GM12878 (cell line): ENCODE measurements around the gene IL1RL1.

Experiments used
- CHD1 ChIP-seq: IDR thresholded peaks from 2 replicates; pipeline ENCODE4 v1.6.1; 2012; ENCODE audit warnings: low read depth, low read length, improper control_type of control experiment
- CTCF ChIP-seq, 3 experiments: IDR thresholded peaks in 2 of 3; conservative IDR thresholded peaks in 1 of 3; 2 replicates each; pipeline ENCODE4 v1.5.1; 2011; ENCODE audit warnings: low read depth in 3 of 3, low read length in 3 of 3, mild to moderate bottlenecking in 3 of 3, control low read depth in 2 of 3, moderate library complexity in 2 of 3, inconsistent platforms in 1 of 3, mixed read lengths in 1 of 3; ENCODE audit not compliant: control insufficient read depth in 2 of 3, insufficient read depth in 1 of 3; ENCODE audit errors: extremely low read depth in 1 of 3
- E4F1 ChIP-seq: fragments of 450-650 bp; IDR thresholded peaks from 2 replicates; pipeline ENCODE4 v1.6.1; 2018; ENCODE audit warnings: borderline replicate concordance, mild to moderate bottlenecking; ENCODE audit not compliant: partially characterized antibody
- MAX ChIP-seq: IDR thresholded peaks from 2 replicates; pipeline ENCODE4 v1.6.1; 2012; ENCODE audit warnings: low read depth, low read length, improper control_type of control experiment
- MEF2A ChIP-seq: IDR thresholded peaks from 2 replicates; pipeline ENCODE4 v1.6.1; 2011; ENCODE audit warnings: low read depth, mild to moderate bottlenecking, low read length, moderate library complexity; ENCODE audit not compliant: insufficient read depth
- MYC ChIP-seq: IDR thresholded peaks from 2 replicates; pipeline ENCODE4 v1.6.1; 2011; ENCODE audit warnings: mild to moderate bottlenecking, low read length, moderate library complexity, inconsistent platforms; ENCODE audit not compliant: insufficient read depth, insufficient replicate concordance, insufficient read length, severe bottlenecking
- POLR2A ChIP-seq: IDR thresholded peaks from 2 replicates; pipeline ENCODE4 v1.6.1; 2011; ENCODE audit warnings: low read depth, mild to moderate bottlenecking, low read length
- POLR2AphosphoS5 ChIP-seq: IDR thresholded peaks from 2 replicates; pipeline ENCODE4 v1.6.1; 2011; ENCODE audit warnings: mild to moderate bottlenecking, low read length, inconsistent platforms
- RFX5 ChIP-seq: IDR thresholded peaks from 2 replicates; pipeline ENCODE4 v1.6.1; 2011; ENCODE audit warnings: low read depth, low read length, improper control_type of control experiment
- SIN3A ChIP-seq: IDR thresholded peaks from 2 replicates; pipeline ENCODE4 v1.6.1; 2012; ENCODE audit warnings: low read depth, low read length, improper control_type of control experiment
- SPI1 ChIP-seq: IDR thresholded peaks from 2 replicates; pipeline ENCODE4 v1.6.1; 2011; ENCODE audit warnings: low read depth, mild to moderate bottlenecking, low read length, moderate library complexity, borderline replicate concordance; ENCODE audit not compliant: insufficient read depth
- TCF12 ChIP-seq: IDR thresholded peaks from 2 replicates; pipeline ENCODE4 v1.6.1; 2011; ENCODE audit warnings: low read depth, mild to moderate bottlenecking, low read length
- USF2 ChIP-seq: IDR thresholded peaks from 2 replicates; pipeline ENCODE4 v1.6.1; 2011; ENCODE audit warnings: low read depth, low read length, improper control_type of control experiment, borderline replicate concordance

- TF ChIP-seq CHD1: no peak
- TF ChIP-seq MYC: no peak
- no peak for TF ChIP-seq CTCF (IDR thresholded peaks at IDR 0.05 in 2 of 3, conservative IDR thresholded peaks at IDR 0.05 in 1 of 3; ENCODE audit: control insufficient read depth in 2 of 3, extremely low read depth in 1 of 3, insufficient read depth in 1 of 3, low read depth in 3 of 3, low read length in 3 of 3)
- no peak for TF ChIP-seq USF2
- no peak for TF ChIP-seq MEF2A
- no peak for TF ChIP-seq MAX
- TF ChIP-seq E4F1: no peak
- no peak for TF ChIP-seq TCF12
- no peak for TF ChIP-seq POLR2AphosphoS5
- no peak for TF ChIP-seq POLR2A
- no peak for TF ChIP-seq SPI1
- no peak for TF ChIP-seq SIN3A
- no peak for TF ChIP-seq RFX5
These were observed 74.2 kb downstream of the IL1RL1 start for GRCh38 chr2:102385522-102385921.
